GM12891 (cell line): ENCODE measurements around the gene GOPC.

Experiments used
- POLR2A ChIP-seq: IDR thresholded peaks from 2 replicates; pipeline ENCODE4 v1.6.1; 2011; ENCODE audit warnings: low read depth, low read length, control low read depth
- POLR2AphosphoS5 ChIP-seq: IDR thresholded peaks from 2 replicates; pipeline ENCODE4 v1.6.1; 2011; ENCODE audit warnings: low read depth, low read length, control low read depth
- POU2F2 ChIP-seq: IDR thresholded peaks from 2 replicates; pipeline ENCODE4 v1.6.1; 2011; ENCODE audit warnings: low read depth, mild to moderate bottlenecking, control low read depth, low read length, moderate library complexity
- SPI1 ChIP-seq: IDR thresholded peaks from 2 replicates; pipeline ENCODE4 v1.6.1; 2011; ENCODE audit warnings: low read depth, low read length, control low read depth
- TAF1 ChIP-seq: IDR thresholded peaks from 2 replicates; pipeline ENCODE4 v1.6.1; 2011; ENCODE audit warnings: low read depth, low read length, control low read depth

DNA sequence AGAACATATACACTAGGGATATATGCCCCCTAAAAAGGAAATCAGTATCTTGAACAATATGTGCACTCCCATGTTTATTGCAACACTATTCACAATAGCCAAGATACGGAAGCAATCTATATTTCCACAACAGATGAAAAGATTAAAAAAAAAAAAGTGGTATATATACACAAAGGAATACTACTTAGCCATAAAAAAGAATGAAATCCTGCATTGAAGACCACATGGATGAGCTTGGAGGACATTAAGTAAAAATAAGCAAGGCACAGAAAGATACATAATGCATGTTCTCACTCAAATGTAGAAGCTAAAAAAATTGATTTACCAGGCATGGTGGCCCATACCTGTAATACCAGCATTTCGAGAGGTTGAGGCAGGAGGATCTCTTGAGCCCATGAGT, 4.6 kb downstream of the GOPC start:
- TF ChIP-seq POLR2AphosphoS5: no peak
- no peak for TF ChIP-seq POLR2A
- no peak for TF ChIP-seq TAF1
- TF ChIP-seq POU2F2: no peak
- TF ChIP-seq SPI1: no peak
